Kidney epithelial cell (primary cell): Measurements from ENCODE around the gene IMMT. TPM values are rescaled to one million over a fixed set of nuclear protein-coding genes. Genes with fewer than 3 reads are reported as not detected.
"Not testable (repeated sequence)": the region's sequence is repeated elsewhere in the genome, so short reads cannot be mapped to it uniquely, and the experiment has no call there.

Source experiments
- DNase-seq: peaks from one replicate; pipeline ENCODE4 v3.0.0-alpha.2; 2010; ENCODE audit warnings: low read depth
- H3K27me3 ChIP-seq: 2 replicates; pipeline ENCODE4 v1.6.0; 2011; ENCODE audit warnings: low read length; ENCODE audit not compliant: control insufficient read depth, insufficient read depth
- H3K36me3 ChIP-seq: 2 replicates; pipeline ENCODE4 v1.5.1; 2011; ENCODE audit warnings: low read length; ENCODE audit not compliant: control insufficient read depth, insufficient read depth
- H3K4me3 ChIP-seq: 2 replicates; pipeline ENCODE4 v1.5.1; 2011; ENCODE audit warnings: low read depth, mild to moderate bottlenecking, control low read depth, low read length
- total RNA-seq: library from RNA; depleted of rRNA; stranded (reverse); fragments of >200 nt; gene quantifications from 2 replicates; pipeline ENCODE4 v1.2.3, GENCODE V29; 2015
- TF ChIP-seq, protein P1 (sequence below): IDR thresholded peaks from 2 replicates; pipeline ENCODE4 v1.5.1; 2011; ENCODE audit warnings: mild to moderate bottlenecking, moderate library complexity, low read length, control low read depth, inconsistent platforms; ENCODE audit not compliant: insufficient read depth, poor library complexity, severe bottlenecking

Gene IMMT
- total RNA-seq, 1 donor from 2014 or later = 66.9 TPM

DNA sequence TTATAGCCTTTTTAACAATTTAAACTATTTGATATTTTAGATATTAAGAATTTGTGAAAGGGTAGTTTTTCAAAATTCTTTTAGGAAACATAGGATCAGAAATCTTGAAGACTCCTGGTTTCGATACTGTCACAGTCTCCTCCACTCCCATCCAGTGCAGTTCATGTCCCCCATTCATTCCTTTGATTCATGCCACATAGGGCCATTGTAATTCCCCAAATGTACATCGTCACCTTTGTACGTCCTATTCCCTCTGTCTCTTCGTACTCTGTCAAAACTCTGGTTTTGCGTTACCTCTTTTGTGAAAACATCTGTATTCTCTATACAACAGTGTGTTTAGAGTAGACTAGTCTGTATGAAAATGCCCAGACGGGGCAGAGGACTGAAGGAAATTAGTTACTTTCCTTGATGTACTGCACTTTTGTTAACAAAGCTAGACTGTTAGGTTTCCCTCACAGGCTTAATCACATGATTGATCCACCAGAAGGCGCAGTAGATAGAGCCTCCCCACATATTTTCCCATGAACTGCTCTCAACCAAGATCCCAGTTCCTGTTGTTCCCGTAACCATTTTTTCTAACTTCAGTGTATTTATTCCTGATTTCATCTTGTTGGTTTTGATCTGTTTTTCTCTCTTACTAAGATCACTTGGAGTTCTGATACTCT, 6.5 kb upstream of the IMMT start:
- TF ChIP-seq, protein P1, sequence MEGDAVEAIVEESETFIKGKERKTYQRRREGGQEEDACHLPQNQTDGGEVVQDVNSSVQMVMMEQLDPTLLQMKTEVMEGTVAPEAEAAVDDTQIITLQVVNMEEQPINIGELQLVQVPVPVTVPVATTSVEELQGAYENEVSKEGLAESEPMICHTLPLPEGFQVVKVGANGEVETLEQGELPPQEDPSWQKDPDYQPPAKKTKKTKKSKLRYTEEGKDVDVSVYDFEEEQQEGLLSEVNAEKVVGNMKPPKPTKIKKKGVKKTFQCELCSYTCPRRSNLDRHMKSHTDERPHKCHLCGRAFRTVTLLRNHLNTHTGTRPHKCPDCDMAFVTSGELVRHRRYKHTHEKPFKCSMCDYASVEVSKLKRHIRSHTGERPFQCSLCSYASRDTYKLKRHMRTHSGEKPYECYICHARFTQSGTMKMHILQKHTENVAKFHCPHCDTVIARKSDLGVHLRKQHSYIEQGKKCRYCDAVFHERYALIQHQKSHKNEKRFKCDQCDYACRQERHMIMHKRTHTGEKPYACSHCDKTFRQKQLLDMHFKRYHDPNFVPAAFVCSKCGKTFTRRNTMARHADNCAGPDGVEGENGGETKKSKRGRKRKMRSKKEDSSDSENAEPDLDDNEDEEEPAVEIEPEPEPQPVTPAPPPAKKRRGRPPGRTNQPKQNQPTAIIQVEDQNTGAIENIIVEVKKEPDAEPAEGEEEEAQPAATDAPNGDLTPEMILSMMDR = no peak

GRCh38 chr2:86200564-86200963, 5.3 kb upstream of the IMMT start:
- peak overlapping the region; percentile 98 for H3K4me3 ChIP-seq
- H3K27me3 ChIP-seq, DNase-seq, H3K36me3 ChIP-seq: not testable (repeated sequence)

More for the DNA sequence above, 6.5 kb upstream of the IMMT start:
- no peak for DNase-seq
- Histone ChIP-seq H3K4me3 (no peak overlapping the region), H3K36me3 (no peaks in the 10 kb centered on the region), H3K27me3 (no peaks in the 10 kb centered on the region)

- TF ChIP-seq, protein P1 = no peak
- Histone ChIP-seq H3K36me3 (no peaks in the 10 kb centered on the region), H3K27me3 (no peaks in the 10 kb centered on the region), H3K4me3 (peak overlapping the region; percentile 98)
- no peak for DNase-seq
Observed at GRCh38 chr2:86199834-86200177, 4.5 kb upstream of the IMMT start.

- TF ChIP-seq, protein P1 = no peak
- no peak for DNase-seq
- H3K36me3 ChIP-seq = no peaks in the 10 kb centered on the region
- H3K27me3 ChIP-seq = no peaks in the 10 kb centered on the region
- H3K4me3 ChIP-seq = peak overlapping the region; percentile 96
Observed at GRCh38 chr2:86195808-86196387, 636 bp upstream of the IMMT start.

DNA sequence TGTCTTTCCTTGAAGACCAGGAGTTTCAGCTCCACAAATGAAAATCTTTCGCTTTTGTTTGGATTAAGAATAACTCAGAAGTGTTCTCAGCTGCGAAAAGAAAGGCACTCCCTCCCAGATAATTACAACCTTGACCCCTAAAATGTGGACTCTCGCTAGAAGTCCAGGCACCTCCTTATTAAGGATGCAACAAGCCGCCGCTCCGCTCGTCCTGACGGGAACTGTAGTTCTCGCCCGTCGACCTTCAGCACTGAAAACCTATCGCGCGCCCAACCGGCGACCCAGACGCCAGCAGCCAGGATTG, 559 bp downstream of the IMMT start:
- DNase-seq = no peak
- Histone ChIP-seq H3K4me3 (peak overlapping the region; percentile 96), H3K27me3 (no peaks in the 10 kb centered on the region), H3K36me3 (no peaks in the 10 kb centered on the region)
- TF ChIP-seq, protein P1 = no peak

- Histone ChIP-seq H3K27me3 (no peaks in the 10 kb centered on the region), H3K36me3 (no peaks in the 10 kb centered on the region), H3K4me3 (peak overlapping the region; percentile 96)
- DNase-seq = no peak
- TF ChIP-seq, protein P1 = no peak
Observed at GRCh38 chr2:86193901-86194567, 1.2 kb downstream of the IMMT start.
